Measurements from ENCODE around the gene RPTOR. TPM values are rescaled to one million over a fixed set of nuclear protein-coding genes. Genes with fewer than 3 reads are reported as not detected.

The RPTOR gene
- total RNA-seq, 1 donor from 2014 or later: 32.0 TPM

GRCh38 chr17:80710714-80711302, 166.2 kb downstream of the RPTOR start:
- H3K4me3 Mint-ChIP-seq (ENCODE audit: unreplicated experiment): no peak overlapping the region
- no peaks in the 10 kb centered on the region for H3K27me3 Mint-ChIP-seq (ENCODE audit: low read depth, unreplicated experiment)
- H3K27ac Mint-ChIP-seq (ENCODE audit: unreplicated experiment): no peak overlapping the region
- H3K4me3 ChIP-seq (ENCODE audit: insufficient read depth, low read depth, low read length): no peak overlapping the region
- H3K9me3 ChIP-seq (ENCODE audit: insufficient read depth, low read depth, low read length): no peaks in the 10 kb centered on the region
- peaks cover 11% of the 10 kb centered on the region for H3K36me3 Mint-ChIP-seq (ENCODE audit: low read depth, unreplicated experiment)
- TF ChIP-seq EZH2 (IDR thresholded peaks at IDR 0.05; ENCODE audit: insufficient read depth, low read length): no peak
- TF ChIP-seq, protein P1, sequence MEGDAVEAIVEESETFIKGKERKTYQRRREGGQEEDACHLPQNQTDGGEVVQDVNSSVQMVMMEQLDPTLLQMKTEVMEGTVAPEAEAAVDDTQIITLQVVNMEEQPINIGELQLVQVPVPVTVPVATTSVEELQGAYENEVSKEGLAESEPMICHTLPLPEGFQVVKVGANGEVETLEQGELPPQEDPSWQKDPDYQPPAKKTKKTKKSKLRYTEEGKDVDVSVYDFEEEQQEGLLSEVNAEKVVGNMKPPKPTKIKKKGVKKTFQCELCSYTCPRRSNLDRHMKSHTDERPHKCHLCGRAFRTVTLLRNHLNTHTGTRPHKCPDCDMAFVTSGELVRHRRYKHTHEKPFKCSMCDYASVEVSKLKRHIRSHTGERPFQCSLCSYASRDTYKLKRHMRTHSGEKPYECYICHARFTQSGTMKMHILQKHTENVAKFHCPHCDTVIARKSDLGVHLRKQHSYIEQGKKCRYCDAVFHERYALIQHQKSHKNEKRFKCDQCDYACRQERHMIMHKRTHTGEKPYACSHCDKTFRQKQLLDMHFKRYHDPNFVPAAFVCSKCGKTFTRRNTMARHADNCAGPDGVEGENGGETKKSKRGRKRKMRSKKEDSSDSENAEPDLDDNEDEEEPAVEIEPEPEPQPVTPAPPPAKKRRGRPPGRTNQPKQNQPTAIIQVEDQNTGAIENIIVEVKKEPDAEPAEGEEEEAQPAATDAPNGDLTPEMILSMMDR (IDR thresholded peaks at IDR 0.05; ENCODE audit: insufficient read depth, low read depth, low read length): no peak
- no peaks in the 10 kb centered on the region for H3K27me3 ChIP-seq (ENCODE audit: insufficient read depth, low read length)
- H3K36me3 ChIP-seq (ENCODE audit: insufficient read depth, low read length): no peaks in the 10 kb centered on the region
- H3K27ac ChIP-seq (ENCODE audit: low read depth, low read length): no peak overlapping the region
- H4K20me1 ChIP-seq (ENCODE audit: insufficient read depth, low read length): peaks cover 26% of the 10 kb centered on the region
- H3K4me1 ChIP-seq (ENCODE audit: insufficient read depth, low read length): no peaks in the 10 kb centered on the region
- no peaks in the 10 kb centered on the region for H3K4me1 Mint-ChIP-seq (ENCODE audit: low read depth, unreplicated experiment)
- H3K9ac ChIP-seq (ENCODE audit: low read length): no peak overlapping the region
- peaks cover 29% of the 10 kb centered on the region for H3K79me2 ChIP-seq (ENCODE audit: insufficient read depth, low read length)
- no peak for FAIRE-seq
- no peak for DNase-seq (ENCODE audit: low read depth)
- no peaks in the 10 kb centered on the region for H3K9me3 Mint-ChIP-seq (ENCODE audit: unreplicated experiment)
- H2AFZ ChIP-seq (ENCODE audit: low read depth, low read length): no peak overlapping the region
- no peak overlapping the region for H3K4me2 ChIP-seq (ENCODE audit: low read length)

DNA sequence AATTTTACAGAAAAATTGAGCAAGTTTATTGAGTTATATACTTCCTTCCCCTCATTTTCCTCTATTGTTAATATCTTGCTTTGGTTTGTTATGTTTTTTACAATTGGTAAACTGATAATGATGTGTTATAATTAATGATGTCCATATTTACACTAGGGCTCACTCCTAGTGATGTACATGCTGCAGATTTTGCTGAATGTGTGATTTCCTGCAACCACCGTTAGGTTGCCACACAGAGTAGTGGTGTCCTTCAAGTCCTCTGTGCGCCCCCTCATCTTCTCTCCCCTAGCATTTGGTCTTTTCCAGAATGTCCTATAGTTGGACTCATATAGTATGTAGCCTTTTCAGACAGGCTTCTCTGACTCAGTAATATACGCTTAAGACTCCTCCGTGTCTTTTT, 167.5 kb downstream of the RPTOR start:
- Mint-ChIP-seq H3K36me3 (ENCODE audit: low read depth, unreplicated experiment) (peaks cover 13% of the 10 kb centered on the region), H3K4me1 (ENCODE audit: low read depth, unreplicated experiment) (no peaks in the 10 kb centered on the region), H3K27me3 (ENCODE audit: low read depth, unreplicated experiment) (no peaks in the 10 kb centered on the region), H3K4me3 (ENCODE audit: unreplicated experiment) (no peak overlapping the region), H3K27ac (ENCODE audit: unreplicated experiment) (no peak overlapping the region), H3K9me3 (ENCODE audit: unreplicated experiment) (no peaks in the 10 kb centered on the region)
- FAIRE-seq (no peak), DNase-seq (ENCODE audit: low read depth) (no peak)
- no peaks in the 10 kb centered on the region for H3K4me1 ChIP-seq (ENCODE audit: insufficient read depth, low read length)
- no peaks in the 10 kb centered on the region for H3K27me3 ChIP-seq (ENCODE audit: insufficient read depth, low read length)
- TF ChIP-seq, protein P1 (IDR thresholded peaks at IDR 0.05; ENCODE audit: insufficient read depth, low read depth, low read length): no peak
- no peak for TF ChIP-seq EZH2 (IDR thresholded peaks at IDR 0.05; ENCODE audit: insufficient read depth, low read length)
- no peak overlapping the region for H3K4me2 ChIP-seq (ENCODE audit: low read length)
- peaks cover 23% of the 10 kb centered on the region for H3K79me2 ChIP-seq (ENCODE audit: insufficient read depth, low read length)
- H3K9ac ChIP-seq (ENCODE audit: low read length): no peak overlapping the region
- H2AFZ ChIP-seq (ENCODE audit: low read depth, low read length): no peak overlapping the region
- no peak overlapping the region for H3K27ac ChIP-seq (ENCODE audit: low read depth, low read length)
- no peaks in the 10 kb centered on the region for H3K9me3 ChIP-seq (ENCODE audit: insufficient read depth, low read depth, low read length)
- no peaks in the 10 kb centered on the region for H3K36me3 ChIP-seq (ENCODE audit: insufficient read depth, low read length)
- no peak overlapping the region for H3K4me3 ChIP-seq (ENCODE audit: insufficient read depth, low read depth, low read length)
- H4K20me1 ChIP-seq (ENCODE audit: insufficient read depth, low read length): peaks cover 14% of the 10 kb centered on the region

GRCh38 chr17:80712606-80713005, 168.0 kb downstream of the RPTOR start:
- no peak overlapping the region for H3K27ac Mint-ChIP-seq (ENCODE audit: unreplicated experiment)
- Histone ChIP-seq H4K20me1 (ENCODE audit: insufficient read depth, low read length) (peaks cover 9% of the 10 kb centered on the region), H3K36me3 (ENCODE audit: insufficient read depth, low read length) (no peaks in the 10 kb centered on the region), H3K79me2 (ENCODE audit: insufficient read depth, low read length) (peaks cover 26% of the 10 kb centered on the region), H3K4me1 (ENCODE audit: insufficient read depth, low read length) (no peaks in the 10 kb centered on the region), H2AFZ (ENCODE audit: low read depth, low read length) (no peak overlapping the region), H3K4me3 (ENCODE audit: insufficient read depth, low read depth, low read length) (no peak overlapping the region), H3K27me3 (ENCODE audit: insufficient read depth, low read length) (no peaks in the 10 kb centered on the region), H3K9ac (ENCODE audit: low read length) (no peak overlapping the region), H3K9me3 (ENCODE audit: insufficient read depth, low read depth, low read length) (no peaks in the 10 kb centered on the region), H3K4me2 (ENCODE audit: low read length) (no peak overlapping the region), H3K27ac (ENCODE audit: low read depth, low read length) (no peak overlapping the region)
- TF ChIP-seq, protein P1 (IDR thresholded peaks at IDR 0.05; ENCODE audit: insufficient read depth, low read depth, low read length): no peak
- no peak for TF ChIP-seq EZH2 (IDR thresholded peaks at IDR 0.05; ENCODE audit: insufficient read depth, low read length)
- peaks cover 12% of the 10 kb centered on the region for H3K36me3 Mint-ChIP-seq (ENCODE audit: low read depth, unreplicated experiment)
- no peaks in the 10 kb centered on the region for H3K9me3 Mint-ChIP-seq (ENCODE audit: unreplicated experiment)
- H3K27me3 Mint-ChIP-seq (ENCODE audit: low read depth, unreplicated experiment): no peaks in the 10 kb centered on the region
- H3K4me3 Mint-ChIP-seq (ENCODE audit: unreplicated experiment): no peak overlapping the region
- no peaks in the 10 kb centered on the region for H3K4me1 Mint-ChIP-seq (ENCODE audit: low read depth, unreplicated experiment)
- FAIRE-seq: no peak
- no peak for DNase-seq (ENCODE audit: low read depth)
